G401 (cell line): ENCODE measurements around the gene FAM234A. TPM values are rescaled to one million over a fixed set of nuclear protein-coding genes. Genes with fewer than 3 reads are reported as not detected.

Source experiments
- DNase-seq: peaks from one replicate; pipeline ENCODE4 v3.0.0-alpha.2; 2015; ENCODE audit warnings: low spot score
- in situ Hi-C: cut with HindIII; loops from 2 replicates; pipeline ENCODE4 v1.10.0; 2016; ENCODE audit warnings: low sequenced_read_pairs, mixed read lengths
- total RNA-seq: library from RNA; depleted of rRNA; stranded (reverse); fragments of >200 nt; shearing (Covaris generic); gene quantifications from 2 replicates; pipeline ENCODE4 v1.2.3, GENCODE V29; 2014

The FAM234A gene
- total RNA-seq, 1 experiment from 2014 or later = 70.3 TPM

DNA sequence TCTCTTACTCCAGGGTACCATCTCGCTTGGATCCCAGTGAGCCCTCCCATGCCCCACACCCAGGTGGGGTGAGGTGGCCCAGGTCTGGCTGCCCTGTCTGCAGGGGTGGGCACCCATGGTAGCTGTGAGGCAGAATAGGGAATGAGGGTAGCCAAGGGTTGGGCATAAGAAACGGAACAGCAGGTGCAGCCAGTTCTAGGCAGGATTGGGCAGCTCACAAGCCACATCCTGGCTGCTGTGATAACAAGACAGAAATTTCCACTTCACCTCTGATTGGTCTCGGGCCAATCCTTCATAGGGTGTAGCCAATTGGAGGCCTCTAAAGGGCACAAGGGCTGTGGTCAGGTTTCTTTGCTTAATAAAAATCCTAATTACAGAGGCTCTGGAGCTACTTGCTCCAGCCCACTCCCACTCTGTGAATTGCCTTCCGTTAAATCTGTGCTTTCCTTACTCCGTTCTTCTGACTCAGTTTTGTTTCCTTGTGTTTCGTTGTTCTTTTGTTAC is 44.3 kb downstream of the FAM234A start:
- in situ Hi-C loops = no loop called here
- peak; percentile 89 for DNase-seq

DNA sequence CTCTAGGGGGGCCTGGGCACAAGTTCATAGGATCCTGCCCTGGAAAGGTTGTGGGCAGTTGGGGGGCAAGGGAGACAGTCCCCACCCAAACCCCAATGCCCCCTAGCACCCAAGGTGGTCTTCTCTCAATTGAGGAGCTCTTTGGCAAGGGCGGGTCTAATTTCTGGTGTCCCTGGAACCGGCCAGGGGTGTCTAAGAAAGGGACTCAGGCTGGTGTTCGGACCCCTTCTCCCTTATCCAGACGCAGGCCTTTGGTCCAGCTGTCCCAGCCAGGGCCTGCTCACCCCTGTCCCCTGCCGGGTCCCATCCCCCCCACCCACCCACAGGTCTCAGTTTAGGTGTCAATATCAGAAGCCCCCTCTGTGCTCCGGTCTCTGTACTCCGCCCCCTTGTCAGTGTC is 44.9 kb downstream of the FAM234A start:
- in situ Hi-C loops = no loop called here
- no peak for DNase-seq

DNA sequence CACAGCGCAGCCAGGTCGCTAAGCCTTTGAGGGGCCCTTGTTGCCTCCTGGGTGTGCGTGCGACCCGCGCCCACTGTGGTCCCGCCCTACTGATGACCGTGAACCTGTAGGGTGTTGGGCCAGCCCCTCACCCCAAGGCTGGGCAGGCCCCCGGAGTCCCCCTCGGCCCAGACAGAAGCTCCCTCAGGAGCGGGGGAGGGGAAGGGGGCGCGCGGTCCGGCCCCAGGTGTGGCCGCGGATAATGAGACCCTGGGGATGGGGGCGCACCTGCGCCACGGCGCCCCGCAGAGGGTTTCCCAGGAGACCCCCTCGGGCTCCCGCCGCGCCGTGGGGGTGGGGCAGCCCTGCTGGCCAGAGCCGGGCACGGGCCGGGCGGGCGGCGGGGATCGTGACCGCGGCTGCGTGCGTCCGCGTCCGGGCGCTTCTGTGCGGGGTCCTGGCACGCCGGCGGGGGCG is 45.4 kb downstream of the FAM234A start:
- no peak for DNase-seq
- in situ Hi-C loops = no loop called here

DNA sequence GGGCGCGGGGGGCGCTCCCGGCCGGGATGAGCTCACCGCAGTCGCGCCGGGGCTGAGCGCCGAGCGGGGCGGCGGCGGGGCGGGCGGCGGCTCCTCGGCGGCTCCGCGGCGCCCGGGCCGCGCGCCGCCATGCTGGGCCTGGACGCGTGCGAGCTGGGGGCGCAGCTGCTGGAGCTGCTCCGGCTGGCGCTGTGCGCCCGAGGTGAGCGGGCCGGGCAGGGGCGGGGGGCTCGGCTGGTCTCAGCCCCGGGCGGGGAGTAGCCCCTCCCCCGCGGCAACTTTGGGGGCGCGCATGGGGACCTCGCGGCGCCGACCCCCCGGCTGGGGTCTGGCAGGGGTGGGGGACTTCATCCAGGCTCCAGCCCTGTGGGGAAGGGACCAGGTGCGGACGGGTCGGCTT is 45.9 kb downstream of the FAM234A start, which contains the start of gene ARHGDIG:
TSS of gene ARHGDIG (plus strand) at position 40 of the 400 bp plus-strand sequence. CDS start at position 130, 90 bp downstream.
- in situ Hi-C loops = no loop called here
- no peak for DNase-seq

DNA sequence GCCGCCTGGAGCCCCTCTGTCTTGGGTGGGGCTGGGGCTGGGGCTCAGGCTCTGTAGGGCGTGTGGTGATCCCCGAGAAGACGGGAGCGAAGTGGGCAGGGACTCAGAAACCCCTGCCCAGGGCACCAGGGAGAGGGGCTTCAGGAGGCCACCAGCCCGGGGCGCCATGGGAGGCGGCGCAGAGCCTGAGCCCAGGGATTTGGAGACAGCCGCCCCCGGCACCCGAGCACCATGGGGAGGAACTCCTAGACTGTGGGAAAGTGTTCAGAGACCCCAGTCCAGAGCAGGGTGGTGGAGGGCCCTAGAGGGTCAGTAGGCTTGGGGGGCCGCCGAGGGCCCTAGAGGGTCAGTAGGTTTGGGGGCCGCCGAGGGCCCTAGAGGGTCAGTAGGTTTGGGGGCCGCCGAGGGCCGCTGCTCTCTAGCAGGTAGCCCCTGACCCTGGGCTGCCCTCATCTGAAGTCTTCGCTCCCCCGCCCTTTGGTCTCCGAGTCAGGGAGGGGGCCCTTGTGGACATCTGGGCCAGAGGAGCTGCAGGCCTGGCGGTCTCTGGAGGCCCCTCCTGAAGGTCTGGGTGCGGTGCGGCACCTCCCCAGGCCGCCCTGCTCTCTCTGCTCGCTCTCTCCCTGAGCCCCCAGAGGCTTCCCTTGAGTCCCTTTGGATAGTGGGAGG is 46.5 kb downstream of the FAM234A start:
- in situ Hi-C loops = no loop called here
- no peak for DNase-seq

DNA sequence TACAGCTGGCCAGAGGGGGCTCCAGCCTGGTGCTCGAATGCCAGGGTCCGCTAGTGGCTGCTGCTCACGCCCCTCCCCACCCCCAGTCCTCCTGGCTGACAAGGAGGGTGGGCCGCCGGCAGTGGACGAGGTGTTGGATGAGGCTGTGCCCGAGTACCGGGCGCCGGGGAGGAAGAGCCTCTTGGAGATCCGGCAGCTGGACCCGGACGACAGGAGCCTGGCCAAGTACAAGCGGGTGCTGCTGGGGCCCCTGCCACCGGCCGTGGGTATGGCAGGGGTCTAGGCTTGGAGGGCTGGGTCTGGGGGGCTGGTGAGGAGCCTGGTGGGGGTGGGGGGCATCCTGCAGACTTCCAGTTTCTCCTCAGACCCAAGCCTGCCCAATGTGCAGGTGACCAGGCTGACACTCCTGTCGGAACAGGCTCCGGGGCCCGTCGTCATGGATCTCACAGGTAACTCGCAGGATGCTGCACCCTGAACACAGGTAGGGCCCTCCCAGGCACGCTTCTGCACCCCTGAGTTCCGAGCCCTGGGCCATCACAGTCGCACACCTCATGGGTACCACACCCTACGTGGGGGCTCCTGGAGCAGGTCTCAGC is 47.1 kb downstream of the FAM234A start:
- peak; percentile 49 for DNase-seq
- in situ Hi-C loops = no loop called here

DNA sequence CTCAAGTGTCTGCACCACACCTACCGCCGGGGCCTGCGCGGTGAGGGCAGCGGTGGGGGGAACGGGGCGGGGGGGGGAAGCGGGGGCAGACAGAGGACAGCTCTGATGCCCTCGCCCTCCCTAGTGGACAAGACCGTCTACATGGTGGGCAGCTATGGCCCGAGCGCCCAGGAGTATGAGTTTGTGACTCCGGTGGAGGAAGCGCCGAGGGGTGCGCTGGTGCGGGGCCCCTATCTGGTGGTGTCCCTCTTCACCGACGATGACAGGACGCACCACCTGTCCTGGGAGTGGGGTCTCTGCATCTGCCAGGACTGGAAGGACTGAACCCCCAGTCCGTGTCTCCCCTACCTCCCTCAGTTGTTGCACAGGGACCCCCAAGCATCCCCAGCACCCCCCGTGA is 47.9 kb downstream of the FAM234A start:
- in situ Hi-C loops = no loop called here
- no peak for DNase-seq

DNA sequence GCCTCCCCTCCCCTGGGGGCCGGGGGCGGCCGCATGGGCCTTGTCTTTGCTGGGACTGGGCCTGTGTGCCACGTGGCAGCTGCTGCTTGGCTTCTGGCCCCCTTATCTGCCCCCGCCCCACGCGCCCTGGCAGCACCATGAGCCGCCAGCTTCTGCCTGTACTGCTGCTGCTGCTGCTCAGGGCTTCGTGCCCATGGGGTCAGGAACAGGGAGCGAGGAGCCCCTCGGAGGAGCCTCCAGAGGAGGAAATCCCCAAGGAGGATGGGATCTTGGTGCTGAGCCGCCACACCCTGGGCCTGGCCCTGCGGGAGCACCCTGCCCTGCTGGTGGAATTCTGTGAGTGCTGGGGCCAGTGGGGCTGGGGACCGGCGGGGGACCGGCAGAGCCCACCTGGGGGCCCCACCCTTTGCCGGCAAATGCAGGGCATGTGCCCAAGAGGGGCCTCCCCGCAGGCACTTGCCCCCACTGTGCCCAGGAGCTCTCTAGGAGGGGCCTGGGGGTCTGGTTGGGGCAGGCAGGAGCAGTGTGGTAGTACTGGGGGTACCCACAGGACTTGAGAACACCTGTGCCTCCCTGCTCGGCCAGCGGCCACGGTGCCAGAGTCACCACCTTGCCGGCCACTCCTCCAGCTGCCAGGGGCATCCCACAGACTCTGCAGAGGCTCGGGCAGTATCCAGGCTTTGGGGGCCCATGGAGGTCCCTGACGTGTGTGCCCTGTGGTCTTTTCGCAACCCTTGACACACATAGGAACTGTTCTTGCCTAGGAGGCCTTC is 48.6 kb downstream of the FAM234A start, which contains the start of gene PDIA2:
TSS of gene PDIA2 (plus strand) at position 132 of the 773 bp plus-strand sequence. CDS start at position 138, 6 bp downstream.
- DNase-seq = no peak
- in situ Hi-C loops = no loop called here

DNA sequence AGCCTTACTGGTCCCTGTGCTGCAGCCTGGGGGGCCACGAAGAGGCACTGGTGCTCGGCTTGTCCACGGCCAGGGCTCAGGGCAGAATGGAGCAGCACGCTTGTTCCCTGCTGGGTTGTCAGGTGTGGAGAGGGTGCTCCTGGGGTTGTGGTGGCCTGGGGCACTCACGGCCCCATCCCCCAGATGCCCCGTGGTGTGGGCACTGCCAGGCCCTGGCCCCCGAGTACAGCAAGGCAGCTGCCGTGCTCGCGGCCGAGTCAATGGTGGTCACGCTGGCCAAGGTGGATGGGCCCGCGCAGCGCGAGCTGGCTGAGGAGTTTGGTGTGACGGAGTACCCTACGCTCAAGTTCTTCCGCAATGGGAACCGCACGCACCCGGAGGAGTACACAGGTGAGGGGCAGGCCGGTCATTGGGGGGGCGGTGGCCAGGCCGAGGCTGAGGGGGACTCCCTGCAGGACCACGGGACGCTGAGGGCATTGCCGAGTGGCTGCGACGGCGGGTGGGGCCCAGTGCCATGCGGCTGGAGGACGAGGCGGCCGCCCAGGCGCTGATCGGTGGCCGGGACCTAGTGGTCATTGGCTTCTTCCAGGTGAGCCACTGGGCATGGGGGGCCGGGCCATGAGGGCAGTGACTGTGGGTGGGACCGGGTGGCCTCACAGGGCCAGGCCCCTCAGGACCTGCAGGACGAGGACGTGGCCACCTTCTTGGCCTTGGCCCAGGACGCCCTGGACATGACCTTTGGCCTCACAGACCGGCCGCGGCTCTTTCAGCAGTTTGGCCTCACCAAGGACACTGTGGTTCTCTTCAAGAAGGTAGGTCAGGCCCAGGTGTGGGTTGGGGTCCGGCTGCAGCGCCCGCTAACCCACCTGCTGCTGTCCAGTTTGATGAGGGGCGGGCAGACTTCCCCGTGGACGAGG is 49.8 kb downstream of the FAM234A start:
- DNase-seq = no peak
- in situ Hi-C loops = no loop called here

DNA sequence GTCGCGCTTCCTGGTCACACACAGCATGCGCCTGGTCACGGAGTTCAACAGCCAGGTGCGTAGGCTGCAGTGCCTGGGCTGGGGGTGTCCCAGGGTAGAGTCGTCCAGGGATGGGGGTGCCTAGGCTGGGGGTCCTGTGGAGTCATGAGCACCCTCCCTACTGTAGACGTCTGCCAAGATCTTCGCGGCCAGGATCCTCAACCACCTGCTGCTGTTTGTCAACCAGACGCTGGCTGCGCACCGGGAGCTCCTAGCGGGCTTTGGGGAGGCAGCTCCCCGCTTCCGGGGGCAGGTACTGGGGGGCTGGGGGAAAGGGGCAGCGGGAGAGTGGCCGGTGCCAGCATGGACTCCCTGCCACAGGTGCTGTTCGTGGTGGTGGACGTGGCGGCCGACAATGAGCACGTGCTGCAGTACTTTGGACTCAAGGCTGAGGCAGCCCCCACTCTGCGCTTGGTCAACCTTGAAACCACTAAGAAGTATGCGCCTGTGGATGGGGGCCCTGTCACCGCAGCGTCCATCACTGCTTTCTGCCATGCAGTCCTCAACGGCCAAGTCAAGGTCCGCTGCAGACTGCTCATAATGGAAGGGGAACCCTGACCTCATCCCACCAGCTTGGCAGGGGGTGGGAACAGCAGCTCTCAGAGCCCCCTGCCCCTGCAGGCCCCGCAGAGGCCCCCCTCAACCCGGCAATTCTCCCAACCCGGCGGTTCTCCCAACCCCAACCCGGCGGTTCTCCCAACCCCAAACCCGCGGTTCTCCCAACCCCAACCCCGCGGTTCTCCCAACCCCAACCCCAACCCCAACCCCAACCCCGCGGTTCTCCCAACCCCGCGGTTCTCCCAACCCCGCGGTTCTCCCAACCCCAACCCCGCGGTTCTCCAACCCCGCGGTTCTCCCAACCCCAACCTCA is 50.8 kb downstream of the FAM234A start:
- no peak for DNase-seq
- in situ Hi-C loops = no loop called here

DNA sequence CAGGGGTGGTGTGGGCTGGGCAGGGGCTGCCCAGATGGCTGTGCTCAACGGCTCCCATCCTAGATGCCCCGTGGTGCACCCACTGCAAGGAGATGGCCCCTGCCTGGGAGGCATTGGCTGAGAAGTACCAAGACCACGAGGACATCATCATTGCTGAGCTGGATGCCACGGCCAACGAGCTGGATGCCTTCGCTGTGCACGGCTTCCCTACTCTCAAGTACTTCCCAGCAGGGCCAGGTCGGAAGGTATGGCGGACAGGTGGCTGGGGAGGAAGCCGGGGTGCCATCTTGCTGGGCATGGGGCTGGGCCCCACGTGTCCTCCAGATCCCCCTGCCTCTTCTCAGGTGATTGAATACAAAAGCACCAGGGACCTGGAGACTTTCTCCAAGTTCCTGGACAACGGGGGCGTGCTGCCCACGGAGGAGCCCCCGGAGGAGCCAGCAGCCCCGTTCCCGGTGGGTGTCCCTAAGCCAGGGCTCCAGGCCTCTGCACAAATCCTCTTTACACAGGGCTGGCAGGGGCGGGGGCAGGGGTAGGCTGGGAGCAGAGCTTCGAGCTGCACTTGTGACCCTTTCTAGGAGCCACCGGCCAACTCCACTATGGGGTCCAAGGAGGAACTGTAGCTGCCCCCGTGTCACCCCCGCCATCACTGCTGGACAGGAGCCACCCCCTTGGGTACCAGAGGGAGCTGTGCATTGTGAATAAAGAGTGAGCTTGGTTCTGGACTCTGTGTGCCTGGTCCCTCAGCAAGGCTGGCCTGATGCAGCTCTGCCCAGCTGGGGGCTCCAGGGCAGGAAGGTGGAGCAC is 52.1 kb downstream of the FAM234A start:
- in situ Hi-C loops = no loop called here

DNA sequence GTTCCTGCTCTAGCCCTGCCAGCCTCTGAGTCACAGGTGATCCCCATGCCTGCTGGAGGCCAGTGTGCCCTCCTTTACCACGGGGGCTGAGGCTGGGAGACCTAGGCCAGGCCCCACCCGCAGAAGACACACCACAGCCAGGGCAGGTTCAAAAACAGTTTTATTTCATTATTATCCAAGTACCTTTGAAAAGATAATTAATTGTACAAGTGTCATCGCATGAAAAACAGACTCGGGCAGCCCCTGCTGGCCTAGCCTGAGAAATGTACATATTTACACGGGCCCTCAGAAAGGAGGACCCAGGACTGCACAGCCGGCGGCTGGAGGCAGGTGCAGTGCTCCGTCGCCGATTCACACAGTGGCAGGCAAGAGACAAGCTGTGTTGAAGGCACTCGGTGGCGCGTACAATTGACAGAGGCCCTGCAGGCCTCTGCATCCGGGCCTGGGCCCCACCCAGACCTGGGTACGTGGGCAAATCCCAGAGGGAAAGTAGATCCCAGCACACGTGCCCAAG is 52.7 kb downstream of the FAM234A start:
- DNase-seq = peak; percentile 48
- in situ Hi-C loops = no loop called here

More for the DNA sequence above, 52.1 kb downstream of the FAM234A start:
- no peak for DNase-seq

DNA sequence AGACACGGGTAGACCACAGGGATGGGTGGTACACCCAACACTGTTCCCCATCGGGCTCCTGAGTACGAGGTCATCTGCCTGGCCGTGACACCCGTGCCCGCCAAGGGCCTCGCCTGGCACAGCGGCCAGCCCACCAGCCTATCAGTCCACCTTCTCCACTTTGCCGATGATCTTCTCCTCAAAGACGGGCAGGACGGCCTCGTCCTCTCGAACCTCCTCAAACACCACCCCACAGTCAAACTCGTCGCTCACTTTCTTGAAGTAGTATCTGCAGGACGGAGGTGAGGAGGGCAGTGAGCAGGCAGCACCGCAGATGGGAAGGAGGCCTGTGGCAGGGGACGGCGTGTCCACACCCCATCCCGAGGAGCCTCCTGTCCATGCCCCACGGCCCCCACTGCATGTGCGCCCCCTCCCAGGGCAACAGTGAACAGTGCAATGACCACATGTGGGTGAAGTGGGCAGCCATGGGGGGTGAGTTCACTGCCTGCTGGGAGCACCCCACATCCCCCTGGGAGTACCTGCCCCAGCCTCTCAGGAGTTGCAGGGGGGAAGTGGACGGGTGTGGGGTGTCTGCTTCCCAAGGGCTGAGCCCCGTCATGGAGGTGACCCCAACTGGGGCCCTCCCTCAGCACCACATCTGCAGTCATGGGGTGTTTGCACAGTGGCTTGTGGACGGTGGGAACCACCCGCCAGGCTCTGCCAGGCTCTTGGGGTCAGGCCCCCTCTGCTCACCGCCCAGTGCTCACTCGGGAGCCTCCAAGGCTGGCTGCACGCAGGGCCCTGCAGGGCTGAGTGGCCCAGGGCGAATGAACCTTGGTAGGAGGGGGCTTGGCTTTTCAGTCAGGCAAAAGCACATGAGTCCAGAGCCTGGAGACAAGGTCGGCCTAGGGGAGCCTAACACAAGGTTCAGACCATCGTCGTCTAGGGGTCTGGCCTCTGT is 53.6 kb downstream of the FAM234A start:
- no peak for DNase-seq
- in situ Hi-C loops = no loop called here

DNA sequence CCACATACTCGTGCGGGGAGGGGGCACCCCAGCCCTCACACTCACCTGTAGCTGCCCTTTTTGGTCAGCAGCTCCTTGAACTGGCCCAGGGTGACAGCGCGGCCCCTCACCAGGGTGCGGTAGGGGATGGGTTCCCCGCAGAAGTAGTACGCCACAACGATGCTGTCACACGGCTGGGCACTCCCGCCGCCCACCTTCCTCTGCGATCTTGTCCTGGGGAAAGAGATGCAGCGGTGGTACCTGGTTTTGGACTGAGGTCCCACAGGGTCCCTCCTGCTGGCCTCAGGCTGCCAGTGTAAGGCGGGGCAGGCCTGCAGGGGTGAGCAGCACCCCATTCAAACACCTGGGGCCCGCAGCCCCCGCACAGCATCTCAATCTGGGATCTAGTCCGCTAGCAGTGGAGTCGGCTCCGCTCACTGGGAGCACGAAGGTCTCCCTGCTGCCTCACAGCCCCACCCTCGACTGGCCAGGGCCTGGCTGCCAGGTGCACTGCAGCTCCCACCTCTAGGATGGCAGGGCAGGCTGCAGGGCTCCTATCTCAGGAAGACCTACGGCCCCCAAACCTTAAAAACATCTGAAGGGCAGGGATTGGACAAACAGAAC is 54.9 kb downstream of the FAM234A start:
- no peak for DNase-seq
- in situ Hi-C loops = no loop called here

DNA sequence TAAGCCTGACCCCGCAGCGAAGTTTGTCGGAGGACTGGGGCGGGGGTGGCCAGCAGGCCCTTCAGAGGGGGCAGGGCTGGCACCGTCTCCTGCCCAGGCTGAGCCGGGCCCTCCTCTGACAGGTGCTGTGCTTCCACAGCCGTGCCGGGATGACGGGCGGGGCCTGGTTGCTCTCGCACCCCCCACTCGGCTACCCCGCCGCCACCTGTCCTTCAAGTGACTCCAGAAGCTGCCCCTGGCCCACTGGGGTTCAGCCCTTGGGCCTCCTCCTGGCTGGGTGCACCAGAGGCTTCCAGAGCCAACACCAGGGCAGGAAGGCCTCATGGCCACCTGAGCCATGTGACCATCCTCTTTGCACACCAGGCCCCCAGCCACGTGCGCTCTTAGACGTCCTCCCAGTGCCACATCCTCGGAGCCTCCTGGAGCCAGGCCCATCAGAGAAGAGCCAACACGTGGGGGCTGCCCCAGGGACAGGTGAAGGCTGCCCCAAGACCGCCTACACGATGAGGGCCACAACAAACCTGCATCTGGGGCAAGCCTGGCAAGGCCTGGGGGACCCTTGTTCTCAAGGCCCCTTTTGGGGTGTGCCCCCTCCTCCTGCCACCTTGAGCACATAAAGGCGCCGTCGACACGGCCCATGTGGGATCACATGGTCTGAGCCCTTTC is 55.5 kb downstream of the FAM234A start:
- in situ Hi-C loops = no loop called here
- DNase-seq = no peak
